Measurements from ENCODE around the gene WDFY2.

The WDFY2 gene

GRCh38 chr13:51549593-51549992 is 34.7 kb upstream of the WDFY2 start:
- no peaks in the 10 kb centered on the region for H3K27me3 ChIP-seq (replicated peaks; ENCODE audit: control insufficient read depth, insufficient read depth, low read length, poor library complexity, severe bottlenecking)
- no peaks in the 10 kb centered on the region for H3K36me3 ChIP-seq (ENCODE audit: control insufficient read depth, insufficient read depth, low read length)
- H3K4me3 ChIP-seq (ENCODE audit: insufficient read depth, low read depth, low read length, poor library complexity, severe bottlenecking): no peak overlapping the region
- H3K27ac ChIP-seq (ENCODE audit: insufficient read depth, low read length, poor library complexity, severe bottlenecking): no peak overlapping the region
- H3K9me3 ChIP-seq (ENCODE audit: control insufficient read depth, low read length): no peaks in the 10 kb centered on the region
- no peak for DNase-seq
- H3K4me1 ChIP-seq (ENCODE audit: control insufficient read depth, insufficient read depth, low read length, poor library complexity, severe bottlenecking): no peaks in the 10 kb centered on the region

GRCh38 chr13:51550151-51550550 is 34.1 kb upstream of the WDFY2 start:
- H3K36me3 ChIP-seq (ENCODE audit: control insufficient read depth, insufficient read depth, low read length): no peaks in the 10 kb centered on the region
- no peak overlapping the region for H3K4me3 ChIP-seq (ENCODE audit: insufficient read depth, low read depth, low read length, poor library complexity, severe bottlenecking)
- H3K9me3 ChIP-seq (ENCODE audit: control insufficient read depth, low read length): no peaks in the 10 kb centered on the region
- DNase-seq: no peak
- H3K27me3 ChIP-seq (replicated peaks; ENCODE audit: control insufficient read depth, insufficient read depth, low read length, poor library complexity, severe bottlenecking): no peaks in the 10 kb centered on the region
- no peaks in the 10 kb centered on the region for H3K4me1 ChIP-seq (ENCODE audit: control insufficient read depth, insufficient read depth, low read length, poor library complexity, severe bottlenecking)
- H3K27ac ChIP-seq (ENCODE audit: insufficient read depth, low read length, poor library complexity, severe bottlenecking): no peak overlapping the region

DNA sequence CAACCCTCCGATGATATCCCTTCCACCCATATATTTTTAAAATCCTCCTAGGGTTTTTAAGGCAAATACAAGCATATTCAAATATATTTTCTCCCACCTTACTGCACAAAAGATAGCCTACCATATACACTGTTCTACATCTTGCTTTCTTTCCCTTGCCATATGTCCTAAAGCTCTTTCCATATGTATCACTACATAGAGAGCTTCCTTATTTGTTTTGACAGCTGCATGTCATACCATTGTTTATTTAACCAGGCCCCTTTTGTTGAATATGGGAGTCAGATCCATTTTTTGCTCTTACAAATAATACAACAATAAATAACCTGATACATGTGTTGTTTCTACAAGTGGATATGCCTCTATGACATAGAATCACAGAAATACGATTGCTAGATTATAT is 32.8 kb upstream of the WDFY2 start:
- no peak for DNase-seq
- Histone ChIP-seq H3K36me3 (ENCODE audit: control insufficient read depth, insufficient read depth, low read length) (no peaks in the 10 kb centered on the region), H3K4me1 (ENCODE audit: control insufficient read depth, insufficient read depth, low read length, poor library complexity, severe bottlenecking) (no peaks in the 10 kb centered on the region), H3K9me3 (ENCODE audit: control insufficient read depth, low read length) (no peaks in the 10 kb centered on the region), H3K27ac (ENCODE audit: insufficient read depth, low read length, poor library complexity, severe bottlenecking) (no peak overlapping the region), H3K4me3 (ENCODE audit: insufficient read depth, low read depth, low read length, poor library complexity, severe bottlenecking) (no peak overlapping the region), H3K27me3 (replicated peaks; ENCODE audit: control insufficient read depth, insufficient read depth, low read length, poor library complexity, severe bottlenecking) (no peaks in the 10 kb centered on the region)

DNA sequence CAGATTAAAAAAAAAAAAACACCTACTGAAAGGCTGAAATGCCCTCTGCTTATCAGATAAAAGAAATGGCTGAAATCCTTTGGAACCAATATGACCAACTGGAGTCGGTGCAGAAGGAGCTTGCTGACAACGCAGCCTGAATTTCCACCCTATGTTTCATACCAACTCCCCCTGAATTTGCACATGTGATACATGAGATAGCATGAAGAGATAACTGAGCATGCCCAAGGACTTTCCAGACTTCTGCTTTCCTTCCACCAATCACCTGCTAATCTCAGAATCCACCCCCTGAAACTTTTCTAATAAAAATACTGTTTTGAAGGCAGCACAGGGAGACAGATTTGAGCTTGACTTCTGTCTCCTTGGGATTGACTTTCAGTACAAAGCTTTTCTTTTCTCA is 32.2 kb upstream of the WDFY2 start:
- no peak overlapping the region for H3K4me3 ChIP-seq (ENCODE audit: insufficient read depth, low read depth, low read length, poor library complexity, severe bottlenecking)
- no peak for DNase-seq
- no peaks in the 10 kb centered on the region for H3K9me3 ChIP-seq (ENCODE audit: control insufficient read depth, low read length)
- no peaks in the 10 kb centered on the region for H3K27me3 ChIP-seq (replicated peaks; ENCODE audit: control insufficient read depth, insufficient read depth, low read length, poor library complexity, severe bottlenecking)
- H3K36me3 ChIP-seq (ENCODE audit: control insufficient read depth, insufficient read depth, low read length): no peaks in the 10 kb centered on the region
- no peak overlapping the region for H3K27ac ChIP-seq (ENCODE audit: insufficient read depth, low read length, poor library complexity, severe bottlenecking)
- no peaks in the 10 kb centered on the region for H3K4me1 ChIP-seq (ENCODE audit: control insufficient read depth, insufficient read depth, low read length, poor library complexity, severe bottlenecking)

GRCh38 chr13:51553531-51553930 is 30.7 kb upstream of the WDFY2 start:
- Histone ChIP-seq H3K27ac (ENCODE audit: insufficient read depth, low read length, poor library complexity, severe bottlenecking) (no peak overlapping the region), H3K9me3 (ENCODE audit: control insufficient read depth, low read length) (no peaks in the 10 kb centered on the region), H3K27me3 (replicated peaks; ENCODE audit: control insufficient read depth, insufficient read depth, low read length, poor library complexity, severe bottlenecking) (no peaks in the 10 kb centered on the region), H3K4me1 (ENCODE audit: control insufficient read depth, insufficient read depth, low read length, poor library complexity, severe bottlenecking) (no peaks in the 10 kb centered on the region), H3K4me3 (ENCODE audit: insufficient read depth, low read depth, low read length, poor library complexity, severe bottlenecking) (no peak overlapping the region), H3K36me3 (ENCODE audit: control insufficient read depth, insufficient read depth, low read length) (no peaks in the 10 kb centered on the region)
- DNase-seq: no peak

GRCh38 chr13:51556740-51557139 is 27.5 kb upstream of the WDFY2 start:
- Histone ChIP-seq H3K9me3 (ENCODE audit: control insufficient read depth, low read length) (no peaks in the 10 kb centered on the region), H3K4me3 (ENCODE audit: insufficient read depth, low read depth, low read length, poor library complexity, severe bottlenecking) (no peak overlapping the region), H3K27me3 (replicated peaks; ENCODE audit: control insufficient read depth, insufficient read depth, low read length, poor library complexity, severe bottlenecking) (no peaks in the 10 kb centered on the region), H3K4me1 (ENCODE audit: control insufficient read depth, insufficient read depth, low read length, poor library complexity, severe bottlenecking) (no peaks in the 10 kb centered on the region), H3K27ac (ENCODE audit: insufficient read depth, low read length, poor library complexity, severe bottlenecking) (no peak overlapping the region), H3K36me3 (ENCODE audit: control insufficient read depth, insufficient read depth, low read length) (no peaks in the 10 kb centered on the region)
- DNase-seq: no peak

DNA sequence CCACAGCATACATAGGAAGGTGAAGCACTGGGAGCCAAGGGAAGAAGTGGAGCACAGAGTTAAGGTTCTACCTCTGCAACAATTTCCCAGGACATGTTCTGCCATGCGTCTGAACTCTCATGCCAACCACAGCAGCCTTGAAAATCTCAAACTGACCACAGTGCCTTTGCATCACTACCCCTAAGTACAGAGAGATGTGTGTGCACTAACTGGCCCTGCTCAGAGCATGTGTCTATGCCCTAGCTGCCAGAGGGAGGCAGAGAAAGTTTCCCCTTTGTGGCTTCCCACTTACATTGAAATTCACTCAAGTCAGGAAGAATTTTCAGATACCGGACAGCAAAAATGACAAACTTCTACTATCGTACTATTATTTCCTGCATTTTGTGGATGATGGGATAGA is 26.8 kb upstream of the WDFY2 start:
- Histone ChIP-seq H3K9me3 (ENCODE audit: control insufficient read depth, low read length) (no peaks in the 10 kb centered on the region), H3K4me1 (ENCODE audit: control insufficient read depth, insufficient read depth, low read length, poor library complexity, severe bottlenecking) (no peaks in the 10 kb centered on the region), H3K27me3 (replicated peaks; ENCODE audit: control insufficient read depth, insufficient read depth, low read length, poor library complexity, severe bottlenecking) (no peaks in the 10 kb centered on the region), H3K27ac (ENCODE audit: insufficient read depth, low read length, poor library complexity, severe bottlenecking) (no peak overlapping the region), H3K36me3 (ENCODE audit: control insufficient read depth, insufficient read depth, low read length) (no peaks in the 10 kb centered on the region), H3K4me3 (ENCODE audit: insufficient read depth, low read depth, low read length, poor library complexity, severe bottlenecking) (no peak overlapping the region)
- DNase-seq: no peak

- no peak overlapping the region for H3K27ac ChIP-seq (ENCODE audit: insufficient read depth, low read length, poor library complexity, severe bottlenecking)
- no peak overlapping the region for H3K4me3 ChIP-seq (ENCODE audit: insufficient read depth, low read depth, low read length, poor library complexity, severe bottlenecking)
- no peaks in the 10 kb centered on the region for H3K4me1 ChIP-seq (ENCODE audit: control insufficient read depth, insufficient read depth, low read length, poor library complexity, severe bottlenecking)
- no peaks in the 10 kb centered on the region for H3K9me3 ChIP-seq (ENCODE audit: control insufficient read depth, low read length)
- no peak for DNase-seq
- H3K36me3 ChIP-seq (ENCODE audit: control insufficient read depth, insufficient read depth, low read length): no peaks in the 10 kb centered on the region
- no peaks in the 10 kb centered on the region for H3K27me3 ChIP-seq (replicated peaks; ENCODE audit: control insufficient read depth, insufficient read depth, low read length, poor library complexity, severe bottlenecking)
These were observed 26.2 kb upstream of the WDFY2 start for GRCh38 chr13:51557875-51558612.

DNA sequence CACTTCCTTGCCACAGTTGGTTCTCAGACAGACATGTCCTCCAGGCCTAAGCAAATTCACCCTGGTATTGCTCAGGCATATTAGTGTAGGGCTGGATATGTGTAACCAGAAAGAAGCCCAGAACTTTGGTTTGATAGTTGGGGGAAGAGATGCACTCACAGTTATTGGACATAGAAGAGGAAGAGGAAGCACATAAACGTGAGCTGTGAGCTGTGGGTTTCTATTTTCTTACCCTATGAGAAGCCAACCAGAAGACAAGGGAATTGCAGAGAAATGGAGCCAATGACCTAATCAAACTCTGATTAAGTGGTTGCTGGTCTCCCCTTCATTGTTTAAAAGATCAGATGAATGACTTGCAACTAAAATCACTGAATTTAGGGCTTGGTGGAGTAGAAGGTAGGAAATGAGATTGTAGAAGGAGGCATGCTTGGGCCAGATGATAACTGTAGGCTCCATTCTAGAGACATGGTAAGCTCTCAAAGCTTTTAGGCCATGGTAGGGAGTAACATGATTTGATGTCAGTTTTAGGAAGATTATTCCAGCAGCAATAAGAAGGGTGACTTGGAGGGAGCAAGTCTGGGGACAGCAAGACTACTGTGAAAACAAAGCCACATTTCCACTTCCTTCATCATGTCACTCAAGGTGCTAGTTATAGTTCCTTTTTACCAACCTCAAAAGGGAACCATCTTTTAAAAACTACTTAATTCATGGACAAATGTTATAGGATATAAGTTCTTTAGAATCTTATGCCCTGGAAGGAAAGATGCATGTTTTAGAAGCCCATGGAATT is 24.1 kb upstream of the WDFY2 start:
- no peak for DNase-seq
- no peaks in the 10 kb centered on the region for H3K36me3 ChIP-seq (ENCODE audit: control insufficient read depth, insufficient read depth, low read length)
- no peak overlapping the region for H3K4me3 ChIP-seq (ENCODE audit: insufficient read depth, low read depth, low read length, poor library complexity, severe bottlenecking)
- H3K27me3 ChIP-seq (replicated peaks; ENCODE audit: control insufficient read depth, insufficient read depth, low read length, poor library complexity, severe bottlenecking): no peaks in the 10 kb centered on the region
- no peaks in the 10 kb centered on the region for H3K4me1 ChIP-seq (ENCODE audit: control insufficient read depth, insufficient read depth, low read length, poor library complexity, severe bottlenecking)
- H3K9me3 ChIP-seq (ENCODE audit: control insufficient read depth, low read length): no peaks in the 10 kb centered on the region
- no peak overlapping the region for H3K27ac ChIP-seq (ENCODE audit: insufficient read depth, low read length, poor library complexity, severe bottlenecking)

GRCh38 chr13:51562011-51562671 is 22.1 kb upstream of the WDFY2 start:
- Histone ChIP-seq H3K27me3 (replicated peaks; ENCODE audit: control insufficient read depth, insufficient read depth, low read length, poor library complexity, severe bottlenecking) (no peaks in the 10 kb centered on the region), H3K27ac (ENCODE audit: insufficient read depth, low read length, poor library complexity, severe bottlenecking) (no peak overlapping the region), H3K4me1 (ENCODE audit: control insufficient read depth, insufficient read depth, low read length, poor library complexity, severe bottlenecking) (no peaks in the 10 kb centered on the region), H3K9me3 (ENCODE audit: control insufficient read depth, low read length) (no peaks in the 10 kb centered on the region), H3K4me3 (ENCODE audit: insufficient read depth, low read depth, low read length, poor library complexity, severe bottlenecking) (no peak overlapping the region), H3K36me3 (ENCODE audit: control insufficient read depth, insufficient read depth, low read length) (no peaks in the 10 kb centered on the region)
- DNase-seq: no peak
